ENCODE data around the gene MARCHF3. TPM values are rescaled to one million over a fixed set of nuclear protein-coding genes. Genes with fewer than 3 reads are reported as not detected.
A peak's percentile ranks its signal among the peaks of the same experiment; 100 is the strongest.
"Not testable (repeated sequence)": the region's sequence is repeated elsewhere in the genome, so short reads cannot be mapped to it uniquely, and the experiment has no call there.

MARCHF3 gene
- total and polyA plus RNA-seq, 12 donors, result 4.8 to 76.2 (median 45.9) TPM

DNA sequence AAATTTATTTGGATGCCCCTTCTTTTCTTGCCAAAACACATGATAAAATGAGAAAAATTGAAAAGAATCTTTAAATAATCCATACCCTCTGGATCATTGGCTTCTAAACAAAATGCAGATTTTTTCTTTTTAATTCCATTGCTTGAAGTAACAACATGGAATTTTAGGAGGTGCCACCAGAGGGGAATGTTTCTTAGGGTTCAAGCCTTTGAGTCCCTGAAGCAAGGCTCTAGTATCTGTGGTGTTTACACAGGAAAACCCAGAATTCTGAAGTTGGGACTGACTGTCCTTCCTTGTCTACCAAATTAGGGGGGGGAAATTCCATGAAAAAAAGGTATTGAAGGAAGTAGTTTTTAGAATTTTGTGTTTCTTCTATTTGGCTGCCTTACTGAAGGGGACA is 184.0 kb downstream of the MARCHF3 start:
- ATAC-seq (peak in 2 of 8 donors; percentile 41 to 48), DNase-seq (no peak)
- intact Hi-C loops (cut with DNase I), result loop anchor here in 2 of 10 donors (5.0 kb wide), 2 partner anchors 186 to 191 kb away; partner anchors contain the start of gene MARCHF3 (in 1 of the 2)

DNA sequence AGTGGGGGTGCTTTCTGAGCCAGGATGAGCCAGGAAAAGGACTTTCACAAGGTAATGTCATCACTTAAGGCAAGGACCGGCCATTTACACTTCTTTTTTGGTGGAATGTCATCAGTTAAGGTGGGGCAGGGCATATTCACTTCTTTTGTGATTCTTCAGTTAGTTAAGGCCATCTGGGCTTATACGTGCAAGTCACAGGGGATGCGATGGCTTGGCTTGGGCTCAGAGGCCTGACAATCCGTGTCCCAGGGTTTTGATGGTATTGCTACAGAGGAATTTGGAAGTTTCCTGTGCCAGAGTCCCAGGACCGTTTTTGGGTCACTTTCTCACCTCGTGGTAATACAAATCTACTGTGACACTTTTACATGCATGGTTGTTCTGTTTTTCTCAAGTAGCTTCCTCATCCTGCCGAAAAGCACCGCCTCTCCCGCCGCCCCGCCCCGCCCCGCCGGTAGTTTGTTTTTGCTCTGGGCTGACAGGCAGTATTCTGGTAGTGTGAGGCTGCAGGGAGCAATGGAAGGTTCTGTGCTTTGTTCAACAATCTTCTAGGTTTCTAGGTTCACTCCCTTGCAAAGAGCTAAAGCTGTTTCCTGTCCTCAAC is 184.8 kb downstream of the MARCHF3 start:
- not testable (repeated sequence) for H3K27me3 ChIP-seq, H3K36me3 ChIP-seq, H3K9me3 ChIP-seq
- intact Hi-C loops (cut with DNase I), result loop anchor here in 2 of 10 donors (5.0 kb wide), 2 partner anchors 187 to 192 kb away; partner anchors contain the start of gene MARCHF3 (in 1 of the 2)
- 31 to 36% methylated on average over 14 of the region's 14 CpGs for WGBS, 2 donors
- DNase-seq (peak in 1 of 2 donors; percentile 47), ATAC-seq (peak in 7 of 8 donors; percentile 57 to 80 (median 67))
- Histone ChIP-seq H3K4me1 (peaks cover 2 to 49% (median 33%) of the 10 kb centered on the region in 9 donors), H3K27ac (peak overlapping the region in 1 of 10 donors; percentile 59), H3K4me3 (peak overlapping the region in 3 of 10 donors; percentile 5 to 32 (median 11))

More for the DNA sequence above, 184.0 kb downstream of the MARCHF3 start:
- Histone ChIP-seq H3K4me1 (peaks cover 2 to 57% (median 39%) of the 10 kb centered on the region in 9 donors), H3K36me3 (no peaks in the 10 kb centered on the region), H3K27me3 (no peaks in the 10 kb centered on the region), H3K27ac (peak overlapping the region in 3 of 10 donors; percentile 14 to 70 (median 59)), H3K9me3 (no peaks in the 10 kb centered on the region), H3K4me3 (no peak overlapping the region)
- TF ChIP-seq, protein P1, sequence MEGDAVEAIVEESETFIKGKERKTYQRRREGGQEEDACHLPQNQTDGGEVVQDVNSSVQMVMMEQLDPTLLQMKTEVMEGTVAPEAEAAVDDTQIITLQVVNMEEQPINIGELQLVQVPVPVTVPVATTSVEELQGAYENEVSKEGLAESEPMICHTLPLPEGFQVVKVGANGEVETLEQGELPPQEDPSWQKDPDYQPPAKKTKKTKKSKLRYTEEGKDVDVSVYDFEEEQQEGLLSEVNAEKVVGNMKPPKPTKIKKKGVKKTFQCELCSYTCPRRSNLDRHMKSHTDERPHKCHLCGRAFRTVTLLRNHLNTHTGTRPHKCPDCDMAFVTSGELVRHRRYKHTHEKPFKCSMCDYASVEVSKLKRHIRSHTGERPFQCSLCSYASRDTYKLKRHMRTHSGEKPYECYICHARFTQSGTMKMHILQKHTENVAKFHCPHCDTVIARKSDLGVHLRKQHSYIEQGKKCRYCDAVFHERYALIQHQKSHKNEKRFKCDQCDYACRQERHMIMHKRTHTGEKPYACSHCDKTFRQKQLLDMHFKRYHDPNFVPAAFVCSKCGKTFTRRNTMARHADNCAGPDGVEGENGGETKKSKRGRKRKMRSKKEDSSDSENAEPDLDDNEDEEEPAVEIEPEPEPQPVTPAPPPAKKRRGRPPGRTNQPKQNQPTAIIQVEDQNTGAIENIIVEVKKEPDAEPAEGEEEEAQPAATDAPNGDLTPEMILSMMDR (IDR thresholded peaks at IDR 0.05), result peak in 4 of 9 donors; percentile 20 to 31 (median 28)

DNA sequence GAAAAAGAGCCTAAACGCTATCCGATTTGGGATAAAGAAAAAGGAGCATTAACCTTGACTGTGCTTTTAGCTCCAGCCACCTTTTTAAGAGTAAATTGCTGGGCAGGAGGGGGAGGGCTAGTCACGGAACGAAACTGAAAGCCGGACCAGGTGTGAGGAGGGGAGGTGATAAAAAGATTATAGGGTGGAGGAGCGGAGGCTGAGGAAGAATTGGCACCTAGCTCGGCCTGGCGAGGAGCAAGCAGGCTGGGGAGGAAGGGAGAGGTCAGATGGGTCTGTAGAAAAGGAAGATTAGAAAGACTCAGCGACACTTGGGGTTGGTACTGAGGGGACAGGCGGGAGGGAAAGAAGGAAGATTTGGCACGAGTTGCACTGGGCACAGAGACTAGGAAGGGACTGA is 187.0 kb downstream of the MARCHF3 start:
- WGBS, 2 donors, result 75 to 85% methylated on average over 11 of the region's 11 CpGs
- H3K36me3 ChIP-seq; H3K9me3 ChIP-seq; H3K4me3 ChIP-seq; H3K27me3 ChIP-seq; ATAC-seq; H3K27ac ChIP-seq; intact Hi-C loops (cut with DNase I); DNase-seq: not testable (repeated sequence)
- H3K4me1 ChIP-seq, result peaks cover 0 to 30% (median 26%) of the 10 kb centered on the region in 9 donors

DNA sequence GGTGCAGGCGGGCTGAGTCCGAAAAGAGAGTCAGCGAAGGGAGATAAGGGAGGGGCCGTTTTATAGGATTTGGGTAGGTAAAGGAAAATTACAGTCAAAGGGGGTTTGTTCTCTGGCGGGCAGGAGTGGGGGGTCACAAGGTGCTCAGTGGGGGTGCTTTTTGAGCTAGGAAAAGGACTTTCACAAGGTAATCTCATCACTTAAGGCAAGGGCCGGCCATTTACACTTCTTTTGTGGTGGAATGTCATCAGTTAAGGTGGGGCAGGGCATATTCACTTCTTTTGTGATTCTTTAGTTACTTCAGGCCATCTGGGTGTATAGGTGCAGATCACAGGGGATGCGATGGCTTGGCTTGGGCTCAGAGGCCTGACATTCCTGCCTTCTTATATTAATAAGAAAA is 191.0 kb downstream of the MARCHF3 start:
- H3K27ac ChIP-seq, H3K4me1 ChIP-seq, H3K4me3 ChIP-seq, H3K27me3 ChIP-seq, DNase-seq, ATAC-seq, H3K9me3 ChIP-seq: not testable (repeated sequence)
- H3K36me3 ChIP-seq, result peaks cover 0 to 48% (median 0%) of the 10 kb centered on the region in 9 donors
- WGBS, 2 donors, result 87% methylated on average over 7 of the region's 7 CpGs
- intact Hi-C loops (cut with DNase I), result loop anchor here in 9 of 10 donors (5.0 to 10.0 kb wide), 9 partner anchors 203 to 655 kb away; no protein-coding TSS in a partner anchor

- 71 to 74% methylated on average over 7 of the region's 7 CpGs for WGBS, 2 donors
- ATAC-seq, result peak in 5 of 8 donors; percentile 50 to 55 (median 53)
These were observed 192.3 kb downstream of the MARCHF3 start for GRCh38 chr5:126837906-126838539.

More at GRCh38 chr5:126837906-126838539, 192.3 kb downstream of the MARCHF3 start:
- no peaks in the 10 kb centered on the region for H3K9me3 ChIP-seq
- H3K27ac ChIP-seq, result no peak overlapping the region
- intact Hi-C loops (cut with DNase I), result loop anchor here (1.0 to 10.0 kb wide), 10 partner anchors 204 to 657 kb away; no protein-coding TSS in a partner anchor
- H3K4me1 ChIP-seq, result no peaks in the 10 kb centered on the region
- DNase-seq, result no peak
- TF ChIP-seq, protein P1 (IDR thresholded peaks at IDR 0.05), result peak in 8 of 9 donors; percentile 17 to 74 (median 64)
- no peak overlapping the region for H3K4me3 ChIP-seq
- peaks cover 0 to 62% (median 0%) of the 10 kb centered on the region in 9 donors for H3K36me3 ChIP-seq
- no peaks in the 10 kb centered on the region for H3K27me3 ChIP-seq
